HEK293 (cell line): Measurements from ENCODE around the gene TRAK2.
"Not testable (repeated sequence)": the region's sequence is repeated elsewhere in the genome, so short reads cannot be mapped to it uniquely, and the experiment has no call there.

Experiments
- CTCF ChIA-PET: fragments of 350-600 bp; formaldehyde crosslinking; extraction: SDS; loops from one replicate; lab custom pipeline; 2021; ENCODE audit warnings: antibody characterized with exemption; lab: Yijun Ruan, JAX
- POLR2A ChIA-PET: fragments of 300-600 bp; formaldehyde crosslinking; extraction: SDS; loops from one replicate; lab custom pipeline; 2020; ENCODE audit warnings: antibody characterized with exemption, inconsistent platforms; lab: Yijun Ruan, JAX
- H3K27ac ChIP-seq: fragments of 200-500 bp; sonication (Bioruptor generic); 2 replicates; pipeline ENCODE4 v1.5.1; 2014; ENCODE audit warnings: low read depth, low read length, control low read depth, inconsistent platforms; ENCODE audit errors: extremely low read depth
- H3K36me3 ChIP-seq, 2 experiments: fragments of 200-500 bp in 1 of 2; sonication (Bioruptor generic) in 1 of 2; 1 replicate in 1 of 2; 2 replicates in 1 of 2; pipeline ENCODE4 v1.5.1; 2014 to 2017; ENCODE audit warnings: inconsistent platforms in 2 of 2, low read length in 2 of 2; ENCODE audit not compliant: control insufficient read depth in 2 of 2, insufficient read depth in 1 of 2
- H3K4me1 ChIP-seq: fragments of 200-500 bp; sonication (Bioruptor generic); 2 replicates; pipeline ENCODE4 v1.5.1; 2014; ENCODE audit warnings: mild to moderate bottlenecking, low read length, inconsistent platforms; ENCODE audit not compliant: control insufficient read depth, insufficient read depth
- H3K4me3 ChIP-seq: 2 replicates; pipeline ENCODE4 v1.5.1; 2011; ENCODE audit warnings: low read depth, mild to moderate bottlenecking, control low read depth, low read length, moderate library complexity
- H3K9me3 ChIP-seq: fragments of 200-500 bp; sonication (Bioruptor generic); 2 replicates; pipeline ENCODE4 v1.5.1; 2014; ENCODE audit warnings: low read depth, low read length, inconsistent platforms; ENCODE audit not compliant: control insufficient read depth, insufficient read depth
- GLI2 ChIP-seq: fragments of 450-650 bp; formaldehyde crosslinking; IDR thresholded peaks from 2 replicates; pipeline ENCODE4; 2017; ENCODE audit warnings: missing biosample characterization, missing genetic modification characterization, low read depth, borderline replicate concordance
- KLF10 ChIP-seq: fragments of 450-650 bp; IDR thresholded peaks from 2 replicates; pipeline ENCODE4 v1.5.1; 2018; ENCODE audit warnings: missing biosample characterization, mild to moderate bottlenecking, missing genetic modification characterization
- MEIS1 ChIP-seq: sonication (generic); formaldehyde crosslinking; IDR thresholded peaks from 2 replicates; pipeline ENCODE4 v1.8.1; 2022; ENCODE audit warnings: missing genetic modification reagents, mild to moderate bottlenecking, borderline replicate concordance
- PRDM1 ChIP-seq: fragments of 450-650 bp; formaldehyde crosslinking; IDR thresholded peaks from 2 replicates; pipeline ENCODE4; 2016; ENCODE audit warnings: missing biosample characterization, missing genetic modification characterization
- PRDM4 ChIP-seq: fragments of 450-650 bp; formaldehyde crosslinking; IDR thresholded peaks from 2 replicates; pipeline ENCODE4 v1.5.1; 2017; ENCODE audit warnings: missing biosample characterization, missing genetic modification characterization
- WT1 ChIP-seq: fragments of 450-650 bp; formaldehyde crosslinking; IDR thresholded peaks from 2 replicates; pipeline ENCODE4 v1.5.1; 2016; ENCODE audit warnings: missing biosample characterization, missing genetic modification characterization
- YY1 ChIP-seq: fragments of 450-650 bp; formaldehyde crosslinking; IDR thresholded peaks from 2 replicates; pipeline ENCODE4 v1.5.1; 2018; ENCODE audit warnings: missing biosample characterization, missing genetic modification characterization
- ZBTB44 ChIP-seq: fragments of 450-650 bp; IDR thresholded peaks from 2 replicates; pipeline ENCODE4 v1.5.1; 2018; ENCODE audit warnings: missing biosample characterization, mild to moderate bottlenecking, missing genetic modification characterization
- ZNF146 ChIP-seq: fragments of 450-650 bp; formaldehyde crosslinking; IDR thresholded peaks from 2 replicates; pipeline ENCODE4 v1.5.1; 2016; ENCODE audit warnings: missing biosample characterization, missing genetic modification characterization
- ZNF155 ChIP-seq: fragments of 450-650 bp; formaldehyde crosslinking; IDR thresholded peaks from 2 replicates; pipeline ENCODE4 v1.5.1; 2016; ENCODE audit warnings: missing biosample characterization, missing genetic modification characterization
- ZNF19 ChIP-seq: fragments of 450-650 bp; formaldehyde crosslinking; IDR thresholded peaks from 2 replicates; pipeline ENCODE4; 2016; ENCODE audit warnings: missing biosample characterization, missing genetic modification characterization, low read depth
- ZNF223 ChIP-seq: fragments of 450-650 bp; formaldehyde crosslinking; IDR thresholded peaks from 2 replicates; pipeline ENCODE4 v1.5.1; 2016; ENCODE audit warnings: missing biosample characterization, missing genetic modification characterization
- ZNF23 ChIP-seq: fragments of 450-650 bp; formaldehyde crosslinking; IDR thresholded peaks from 2 replicates; pipeline ENCODE4 v1.5.1; 2016; ENCODE audit warnings: missing biosample characterization, missing genetic modification characterization, borderline replicate concordance
- ZNF423 ChIP-seq: fragments of 450-650 bp; formaldehyde crosslinking; IDR thresholded peaks from 2 replicates; pipeline ENCODE4 v1.5.1; 2016; ENCODE audit warnings: missing biosample characterization, missing genetic modification characterization
- ZNF426 ChIP-seq: fragments of 450-650 bp; formaldehyde crosslinking; IDR thresholded peaks from 2 replicates; pipeline ENCODE4 v1.5.1; 2017; ENCODE audit warnings: missing biosample characterization, missing genetic modification characterization, mild to moderate bottlenecking, inconsistent platforms, moderate library complexity
- ZNF488 ChIP-seq: fragments of 450-650 bp; formaldehyde crosslinking; IDR thresholded peaks from 2 replicates; pipeline ENCODE4 v1.5.1; 2016; ENCODE audit warnings: missing biosample characterization, missing genetic modification characterization
- ZNF521 ChIP-seq: fragments of 450-650 bp; formaldehyde crosslinking; IDR thresholded peaks from 2 replicates; pipeline ENCODE4 v1.5.1; 2017; ENCODE audit warnings: missing biosample characterization, mild to moderate bottlenecking, missing genetic modification characterization
- ZNF555 ChIP-seq: fragments of 450-650 bp; formaldehyde crosslinking; conservative IDR thresholded peaks from 2 replicates; pipeline ENCODE4 v1.5.1; 2017; ENCODE audit warnings: missing biosample characterization, mild to moderate bottlenecking, missing genetic modification characterization, inconsistent platforms
- ZNF560 ChIP-seq: fragments of 450-650 bp; formaldehyde crosslinking; IDR thresholded peaks from 2 replicates; pipeline ENCODE4 v1.5.1; 2017; ENCODE audit warnings: missing biosample characterization, missing genetic modification characterization, borderline replicate concordance
- ZNF571 ChIP-seq: fragments of 450-650 bp; formaldehyde crosslinking; IDR thresholded peaks from 2 replicates; pipeline ENCODE4 v1.5.0; 2017; ENCODE audit warnings: missing biosample characterization, missing genetic modification characterization
- ZNF664 ChIP-seq: fragments of 450-650 bp; formaldehyde crosslinking; IDR thresholded peaks from 2 replicates; pipeline ENCODE4 v1.5.1; 2016; ENCODE audit warnings: missing biosample characterization, missing genetic modification characterization
- ZNF704 ChIP-seq: fragments of 450-650 bp; formaldehyde crosslinking; IDR thresholded peaks from 2 replicates; pipeline ENCODE4 v1.5.1; 2016; ENCODE audit warnings: missing biosample characterization, missing genetic modification characterization
- ZNF777 ChIP-seq: fragments of 450-650 bp; formaldehyde crosslinking; IDR thresholded peaks from 2 replicates; pipeline ENCODE4 v1.5.1; 2017; ENCODE audit warnings: missing biosample characterization, missing genetic modification characterization, borderline replicate concordance
- ZNF843 ChIP-seq: fragments of 450-650 bp; formaldehyde crosslinking; IDR thresholded peaks from 2 replicates; pipeline ENCODE4 v1.5.1; 2016; ENCODE audit warnings: missing biosample characterization, missing genetic modification characterization

TRAK2 gene

GRCh38 chr2:201490291-201490690 is 39.0 kb upstream of the TRAK2 start:
- ChIA-PET POLR2A (interaction anchor here (1.1 kb wide), 1 partner anchor 10 kb away, joined by 5 read pairs; no protein-coding TSS in a partner anchor), CTCF (no interaction called here)
- Histone ChIP-seq H3K27ac (no peak overlapping the region), H3K9me3 (no peaks in the 10 kb centered on the region), H3K4me3 (no peak overlapping the region), H3K4me1 (no peaks in the 10 kb centered on the region), H3K36me3 (no peaks in the 10 kb centered on the region)
- TF ChIP-seq ZNF571 (no peak), ZNF146 (no peak), ZNF555 (tag by site-specific recombination) (no peak), GLI2 (tag by site-specific recombination) (no peak), KLF10 (tag by site-specific recombination) (no peak), ZNF843 (tag by site-specific recombination) (no peak), YY1 (tag by site-specific recombination) (no peak), ZBTB44 (tag by site-specific recombination) (no peak), ZNF426 (tag by site-specific recombination) (no peak), ZNF560 (tag by site-specific recombination) (no peak), ZNF155 (tag by site-specific recombination) (no peak), ZNF19 (tag by site-specific recombination) (no peak)

- Histone ChIP-seq H3K36me3 (peaks cover 0 to 19% of the 10 kb centered on the region in 2 experiments; a peak in 1 of 3 replicates), H3K4me1 (no peaks in the 10 kb centered on the region), H3K4me3 (no peak overlapping the region), H3K27ac (no peak overlapping the region), H3K9me3 (no peaks in the 10 kb centered on the region)
- CTCF ChIA-PET, result no interaction called here
- TF ChIP-seq ZNF426 (tag by site-specific recombination) (no peak), ZNF664 (tag by site-specific recombination) (no peak), ZNF521 (no peak), PRDM1 (no peak), ZNF777 (tag by site-specific recombination) (no peak), ZNF704 (tag by site-specific recombination) (no peak), ZNF488 (tag by site-specific recombination) (no peak), WT1 (no peak), PRDM4 (tag by site-specific recombination) (no peak), ZNF423 (tag by site-specific recombination) (no peak), MEIS1 (no peak), ZNF23 (tag by site-specific recombination) (no peak), ZNF223 (tag by site-specific recombination) (no peak)
- POLR2A ChIA-PET, result no interaction called here
Measured at GRCh38 chr2:201484805-201485204, 33.5 kb upstream of the TRAK2 start.

GRCh38 chr2:201483758-201484157 is 32.5 kb upstream of the TRAK2 start:
- CTCF ChIA-PET, result not testable (repeated sequence)

More at GRCh38 chr2:201483758-201484157, 32.5 kb upstream of the TRAK2 start:
- H3K4me1 ChIP-seq, POLR2A ChIA-PET, H3K4me3 ChIP-seq, H3K9me3 ChIP-seq, H3K27ac ChIP-seq: not testable (repeated sequence)
- peaks cover under 1 to 23% of the 10 kb centered on the region in 2 experiments for H3K36me3 ChIP-seq
